Activated T-cell treated with anti-CD3 and anti-CD28 coated beads for 1 hour (primary cell): ENCODE data around the gene LEFTY1.

ENCODE experiments used
- DNase-seq: peaks from one replicate; pipeline ENCODE4 v3.0.0-alpha.2; 2020; ENCODE audit warnings: low read depth

Gene LEFTY1

DNA sequence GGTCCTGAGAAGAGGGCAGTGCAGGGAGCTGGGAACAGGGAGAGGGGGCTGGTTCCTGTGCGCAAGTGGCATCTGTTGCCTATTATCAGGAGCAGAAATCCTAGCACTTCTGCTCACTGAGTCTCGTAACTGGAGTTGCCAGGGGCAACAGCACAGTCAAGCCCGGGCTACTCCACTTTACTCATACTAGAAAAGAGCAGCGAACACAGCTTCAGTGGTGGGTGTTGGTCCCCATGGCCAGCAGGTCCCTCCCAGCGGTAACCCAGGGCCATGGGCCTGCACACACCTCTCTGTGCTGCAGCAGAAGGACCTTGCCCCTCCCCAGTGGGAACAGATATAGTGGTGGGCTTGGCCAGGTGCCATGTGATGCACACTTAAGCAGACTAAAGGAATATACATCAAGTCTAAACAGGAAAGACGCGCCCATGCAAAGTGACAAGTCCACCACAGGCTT, 26.6 kb upstream of the LEFTY1 start:
- DNase-seq = no peak

DNA sequence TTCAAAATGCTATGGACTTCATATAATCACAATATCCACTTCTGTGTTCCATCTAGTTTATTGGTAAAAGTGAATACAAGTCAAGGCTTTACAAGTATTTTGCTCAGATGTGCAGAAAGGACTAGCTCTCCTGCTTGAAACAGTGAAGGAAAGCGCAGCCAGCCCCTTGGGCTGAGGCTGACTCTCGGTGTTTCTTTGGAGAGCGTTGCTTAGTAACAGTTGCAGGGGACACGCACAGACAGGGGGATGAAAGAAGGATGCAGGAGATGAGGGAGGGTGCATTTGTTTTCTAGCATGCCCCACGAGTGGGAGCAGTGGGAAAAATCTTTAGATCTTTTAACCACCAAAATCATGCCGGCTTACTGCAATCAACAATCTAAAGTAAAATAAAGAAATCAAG, 26.0 kb upstream of the LEFTY1 start:
- no peak for DNase-seq

- DNase-seq = no peak
Measured at GRCh38 chr1:225914391-225914790, 25.4 kb upstream of the LEFTY1 start.

DNA sequence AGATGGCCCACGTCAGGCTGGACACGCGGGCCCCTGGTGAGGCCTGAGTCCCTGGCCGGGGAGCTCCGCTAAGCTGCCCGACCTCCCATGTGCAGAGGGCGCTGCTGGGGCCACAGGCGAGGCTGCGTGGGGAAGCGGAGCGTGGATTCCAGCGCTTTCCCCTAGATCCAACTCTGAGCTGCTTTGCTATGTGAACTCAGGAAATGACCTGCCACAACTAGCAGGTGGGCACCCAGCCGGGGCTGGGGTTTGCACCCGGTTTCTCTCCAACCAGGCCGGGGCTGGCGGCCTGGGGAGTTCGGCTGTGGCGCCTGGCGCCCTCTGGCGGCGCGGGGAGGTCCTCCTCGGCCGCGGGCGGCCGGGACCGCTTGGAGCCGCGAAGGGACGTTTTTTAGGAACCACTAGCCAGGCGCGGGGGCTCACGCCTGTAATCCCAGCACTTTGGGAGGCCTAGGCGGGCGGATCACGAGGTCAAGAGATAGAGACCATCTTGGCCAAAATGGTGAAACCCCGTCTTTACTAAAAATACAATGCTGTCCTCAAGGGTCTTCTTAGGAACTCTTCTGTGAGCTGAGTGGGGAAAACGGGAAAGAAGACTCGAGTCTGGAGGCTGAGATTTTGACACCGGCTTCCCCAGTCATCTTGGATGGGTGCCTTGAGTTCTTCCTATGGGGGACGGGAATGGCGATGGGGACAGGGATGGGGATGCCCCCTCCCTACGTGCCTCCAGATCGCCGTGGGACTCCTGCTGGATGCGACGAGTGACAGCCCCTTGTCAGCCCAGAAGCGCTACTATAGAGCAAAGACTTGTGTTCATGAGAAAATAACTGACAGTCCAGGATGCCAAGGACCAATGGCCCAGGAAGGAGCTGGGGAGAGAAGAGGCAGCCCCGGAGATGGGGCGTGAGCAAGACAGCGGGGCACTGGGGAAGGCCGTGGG, 22.5 kb upstream of the LEFTY1 start:
- peak; percentile 66 for DNase-seq

DNA sequence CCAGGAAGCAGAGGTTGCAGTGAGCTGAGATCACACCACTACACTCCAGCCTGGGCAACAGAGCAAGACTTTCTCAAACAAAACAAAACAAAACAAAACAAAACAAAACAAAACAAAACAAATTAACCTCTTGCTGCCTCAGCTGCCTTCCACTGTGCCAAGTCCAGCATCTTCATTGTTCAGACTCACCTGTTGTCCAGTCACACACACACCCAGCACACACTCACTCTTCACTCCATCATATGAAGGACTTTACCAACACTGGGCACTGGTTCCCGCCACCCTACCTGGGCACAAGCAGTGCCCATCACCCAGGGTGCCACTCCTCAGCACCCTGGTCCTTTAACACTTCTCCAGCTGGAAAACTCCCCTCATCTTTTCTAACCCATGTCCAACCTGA, 20.5 kb upstream of the LEFTY1 start:
- no peak for DNase-seq

- no peak for DNase-seq
Measured at GRCh38 chr1:225908773-225909172, 19.8 kb upstream of the LEFTY1 start.

DNA sequence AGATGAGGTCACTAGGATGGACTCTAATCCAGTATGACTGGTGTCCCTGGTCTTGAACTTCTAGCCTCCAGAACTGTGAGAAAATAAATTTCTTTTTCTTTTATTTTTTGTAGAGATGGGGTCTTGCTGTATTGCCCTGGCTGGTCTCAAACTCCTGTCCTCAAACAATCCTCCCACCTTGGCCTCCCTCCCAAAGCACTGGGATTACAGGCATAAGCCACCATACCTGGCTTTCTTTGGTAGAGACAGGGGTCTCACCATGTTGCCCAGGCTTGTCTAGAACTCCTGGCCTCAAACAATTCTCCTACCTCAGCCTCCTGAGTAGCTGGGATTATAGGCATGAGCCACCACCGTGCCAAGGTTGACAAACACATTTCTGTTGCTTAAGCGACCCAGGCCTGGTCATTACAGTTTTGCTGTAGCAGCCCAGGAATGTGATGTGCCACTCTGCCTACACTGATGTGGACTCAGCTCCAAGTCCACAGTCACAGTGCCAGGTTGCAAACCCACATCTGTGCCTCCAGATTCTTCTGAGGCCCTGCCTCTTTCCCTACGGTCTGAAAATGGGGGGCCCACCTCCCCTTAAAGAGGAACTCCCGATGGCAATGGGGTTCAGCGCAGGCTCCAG, 19.2 kb upstream of the LEFTY1 start:
- no peak for DNase-seq

GRCh38 chr1:225907341-225907740, 18.4 kb upstream of the LEFTY1 start:
- DNase-seq = no peak

- DNase-seq = no peak
Measured at GRCh38 chr1:225906467-225906866, 17.5 kb upstream of the LEFTY1 start.

GRCh38 chr1:225903623-225904022, 14.7 kb upstream of the LEFTY1 start:
- no peak for DNase-seq

DNA sequence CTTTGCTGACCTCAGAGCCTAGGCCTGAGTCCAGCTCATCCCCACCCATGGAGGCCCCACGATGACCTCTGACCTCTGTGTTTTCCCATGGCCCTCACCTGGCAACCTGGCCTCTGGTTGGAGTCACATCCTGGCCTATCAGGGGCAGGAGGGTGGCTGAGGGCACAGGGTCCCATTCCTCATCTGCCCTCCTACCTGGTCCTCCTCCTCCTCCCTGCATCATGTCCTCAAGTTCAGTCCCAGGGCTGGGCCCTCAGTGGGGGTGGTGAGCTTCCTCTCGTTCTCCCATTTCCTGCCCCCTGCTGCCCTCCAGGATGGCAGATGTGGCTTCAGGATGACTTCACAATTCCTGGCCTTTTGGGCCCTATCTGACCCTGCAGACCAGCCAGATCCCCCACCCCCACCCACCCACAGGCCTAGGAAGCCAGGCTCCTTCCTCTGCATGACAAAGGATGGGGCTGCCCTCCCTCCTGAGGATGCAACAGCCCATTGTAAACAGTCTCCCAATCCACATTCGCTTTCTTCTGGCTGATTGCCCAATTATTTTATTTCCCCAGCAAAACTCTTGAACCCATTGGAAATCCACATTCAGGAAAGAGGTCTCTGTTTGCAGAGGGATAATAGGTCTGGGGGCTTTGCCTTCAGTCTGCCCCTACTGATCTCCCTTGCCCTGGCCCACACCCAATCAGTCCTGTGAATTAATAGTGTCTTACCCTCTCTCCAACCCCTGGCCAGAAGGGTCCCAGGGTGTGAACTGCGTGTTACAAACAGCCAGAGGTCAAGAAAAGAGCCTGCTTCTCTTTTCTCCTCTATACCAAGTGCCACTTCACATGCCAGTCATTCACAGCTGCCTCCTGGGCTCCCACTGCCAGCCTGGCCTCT, 10.3 kb upstream of the LEFTY1 start:
- no peak for DNase-seq

GRCh38 chr1:225897595-225898514, 8.9 kb upstream of the LEFTY1 start:
- no peak for DNase-seq

- peak; percentile 39 for DNase-seq
Measured at GRCh38 chr1:225896937-225897549, 8.1 kb upstream of the LEFTY1 start.

GRCh38 chr1:225896494-225896893, 7.5 kb upstream of the LEFTY1 start:
- no peak for DNase-seq

DNA sequence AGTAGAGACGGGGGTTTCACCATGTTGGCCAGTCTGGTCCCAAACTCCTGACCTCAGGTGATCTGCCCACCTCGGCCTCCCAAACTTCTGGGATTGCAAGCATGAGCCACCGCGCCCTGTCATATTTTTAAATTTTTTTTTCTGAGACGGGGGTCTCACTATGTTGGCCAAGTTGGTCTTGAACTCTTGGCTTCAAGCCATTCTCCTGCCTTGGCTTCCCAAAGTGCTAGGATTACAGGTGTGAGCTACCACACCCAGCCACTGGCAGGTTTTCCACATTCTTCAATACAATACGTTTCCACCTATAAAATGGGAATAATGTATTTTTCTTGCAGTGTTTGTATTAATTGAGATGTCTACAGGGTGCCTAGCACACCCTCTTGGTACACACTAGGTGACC, 3.4 kb upstream of the LEFTY1 start:
- DNase-seq = no peak

- no peak for DNase-seq
Measured at GRCh38 chr1:225891229-225891972, 2.5 kb upstream of the LEFTY1 start.

DNA sequence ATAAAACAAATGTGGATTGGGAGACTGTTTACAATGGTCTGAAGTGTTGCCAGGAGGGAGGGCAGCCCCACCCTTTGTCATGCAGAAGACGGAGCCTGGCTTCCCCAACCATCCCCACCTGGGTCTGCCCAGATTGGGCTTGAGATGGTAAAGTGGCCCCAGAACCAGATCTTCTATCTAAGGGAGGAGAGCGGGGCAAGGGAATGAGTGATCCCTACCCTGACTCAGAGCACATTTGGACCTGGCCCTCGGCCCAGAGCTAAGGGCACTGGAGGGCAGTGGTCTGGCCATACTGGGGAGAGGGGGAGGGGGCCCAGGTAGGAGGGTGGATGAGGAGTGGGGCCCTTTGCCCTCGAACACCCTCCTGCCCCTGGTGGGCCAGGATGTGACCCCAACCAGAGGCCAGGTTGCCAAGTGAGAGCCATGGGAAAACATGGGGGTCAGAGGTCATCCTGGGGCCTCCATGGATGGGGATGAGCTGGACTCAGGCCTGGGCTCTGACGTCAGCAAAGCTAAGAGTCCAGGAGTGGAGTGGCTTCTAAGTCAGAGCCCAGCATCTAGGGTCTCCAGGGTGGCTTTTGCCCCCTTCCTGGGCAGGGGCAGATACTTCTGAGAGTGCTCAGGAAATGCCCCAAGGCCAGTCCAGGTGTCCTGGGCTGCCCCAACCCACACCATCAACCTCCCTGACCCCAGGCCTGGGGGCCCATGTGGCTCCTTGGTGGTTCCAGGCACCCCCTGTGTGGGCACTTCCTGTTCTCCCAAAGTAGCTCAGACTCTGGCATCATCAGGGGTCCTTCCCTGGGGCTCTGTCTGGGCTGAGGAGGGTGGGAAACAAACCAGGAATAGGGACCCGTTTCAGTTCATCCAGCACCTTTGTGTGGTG, 1.6 kb upstream of the LEFTY1 start:
- DNase-seq = no peak

GRCh38 chr1:225889743-225890142, 797 bp upstream of the LEFTY1 start:
- no peak for DNase-seq

DNA sequence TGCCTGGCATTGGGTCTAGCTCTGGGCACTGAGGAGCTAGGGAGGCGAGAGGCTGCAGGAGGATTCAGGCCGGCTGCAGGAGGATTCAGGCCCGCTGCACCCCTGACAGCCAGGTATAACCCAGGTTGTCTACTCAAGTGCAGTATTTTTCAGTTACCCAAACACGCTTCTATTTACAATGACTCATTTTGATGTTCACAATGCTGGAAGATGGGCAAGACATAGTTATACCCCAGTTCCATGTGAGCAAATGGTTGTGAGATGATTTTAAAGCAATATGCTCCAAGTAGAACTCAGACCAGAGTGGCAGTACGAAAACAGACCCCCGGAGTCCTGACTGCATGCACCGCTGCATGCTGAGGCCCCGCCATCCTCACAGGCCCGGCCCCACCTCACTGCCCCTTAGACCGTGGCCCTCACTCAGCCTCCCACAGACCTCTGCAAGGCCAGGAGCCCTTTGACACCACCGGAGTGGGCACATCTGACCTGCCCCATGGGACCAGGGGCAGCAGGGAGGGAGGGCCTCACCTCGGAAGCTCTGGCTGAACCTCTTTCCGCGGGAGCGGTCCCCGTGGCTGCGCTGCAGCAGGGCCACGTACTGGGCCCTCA, 553 bp downstream of the LEFTY1 start:
- no peak for DNase-seq
